IgD-negative memory B cell (primary cell): ENCODE results near the gene MYL12A. TPM values are rescaled to one million over a fixed set of nuclear protein-coding genes. Genes with fewer than 3 reads are reported as not detected.

Experiments
- H3K27ac Mint-ChIP-seq, 3 donors: one replicate each; pipeline ENCODE4 v1.8.0; 2020 to 2022; ENCODE audit warnings: mild to moderate bottlenecking in 3 of 3, mixed read lengths in 3 of 3, moderate library complexity in 1 of 3
- H3K27me3 Mint-ChIP-seq: one replicate; pipeline ENCODE4 v1.8.0; 2021; ENCODE audit warnings: mixed read lengths
- H3K36me3 Mint-ChIP-seq: one replicate; pipeline ENCODE4 v1.8.0; 2020; ENCODE audit warnings: mild to moderate bottlenecking, mixed read lengths
- H3K4me1 Mint-ChIP-seq, 3 donors: one replicate each; pipeline ENCODE4 v1.8.0; 2020 to 2022; ENCODE audit warnings: mixed read lengths in 3 of 3, mild to moderate bottlenecking in 1 of 3
- H3K4me3 Mint-ChIP-seq, 4 donors: one replicate each; pipeline ENCODE4 v1.8.0; 2020 to 2022; ENCODE audit warnings: mild to moderate bottlenecking in 4 of 4, mixed read lengths in 4 of 4, moderate library complexity in 3 of 4
- H3K9me3 Mint-ChIP-seq, 3 donors: one replicate each; pipeline ENCODE4 v1.8.0; 2020 to 2021; ENCODE audit warnings: mixed read lengths in 3 of 3, mild to moderate bottlenecking in 1 of 3
- polyA plus RNA-seq: library from polyadenylated mRNA; unstranded; fragments of 300-500 nt; fragmentation: Illumina TruSeq; gene quantifications from one replicate; pipeline ENCODE4 v1.2.3, GENCODE V29; 2021

The MYL12A gene
- polyA plus RNA-seq, 1 donor from 2014 or later: 1,599 TPM

GRCh38 chr18:3305354-3305762 is 57.8 kb downstream of the MYL12A start:
- Mint-ChIP-seq H3K27ac (no peak overlapping the region), H3K27me3 (peaks cover 15% of the 10 kb centered on the region), H3K4me1 (no peaks in the 10 kb centered on the region), H3K4me3 (no peak overlapping the region), H3K9me3 (peaks cover 0 to 5% (median 0%) of the 10 kb centered on the region in 3 donors), H3K36me3 (peaks cover 4% of the 10 kb centered on the region)

Other genes starting within 250 kb of the MYL12A start
- 8.8 TPM for gene LPIN2, start 234.7 kb upstream of the MYL12A start, polyA plus RNA-seq
- gene MYOM1, start 27.8 kb upstream of the MYL12A start, polyA plus RNA-seq: 2.4 TPM
- gene MYL12B, start 14.3 kb downstream of the MYL12A start, polyA plus RNA-seq: 637 TPM
- gene TGIF1, start 202.4 kb downstream of the MYL12A start, polyA plus RNA-seq: 38.7 TPM